NB4 (cell line): ENCODE results near the gene TFCP2L1.

Experiments
- POLR2A ChIP-seq: IDR thresholded peaks from 2 replicates; pipeline ENCODE4 v1.6.1; 2011; ENCODE audit warnings: mild to moderate bottlenecking; ENCODE audit not compliant: insufficient read length; ENCODE audit errors: extremely low read depth
- TF ChIP-seq, protein P1 (sequence below): IDR thresholded peaks from one replicate; pipeline ENCODE4 v1.5.1; 2012; ENCODE audit warnings: low read depth, low read length
- TF ChIP-seq, protein P2 (sequence below): IDR thresholded peaks from 2 replicates; pipeline ENCODE4 v1.6.1; 2011; ENCODE audit warnings: low read depth, low read length

GRCh38 chr2:121202541-121203310 lies 82.3 kb downstream of the TFCP2L1 start:
- TF ChIP-seq, protein P1, sequence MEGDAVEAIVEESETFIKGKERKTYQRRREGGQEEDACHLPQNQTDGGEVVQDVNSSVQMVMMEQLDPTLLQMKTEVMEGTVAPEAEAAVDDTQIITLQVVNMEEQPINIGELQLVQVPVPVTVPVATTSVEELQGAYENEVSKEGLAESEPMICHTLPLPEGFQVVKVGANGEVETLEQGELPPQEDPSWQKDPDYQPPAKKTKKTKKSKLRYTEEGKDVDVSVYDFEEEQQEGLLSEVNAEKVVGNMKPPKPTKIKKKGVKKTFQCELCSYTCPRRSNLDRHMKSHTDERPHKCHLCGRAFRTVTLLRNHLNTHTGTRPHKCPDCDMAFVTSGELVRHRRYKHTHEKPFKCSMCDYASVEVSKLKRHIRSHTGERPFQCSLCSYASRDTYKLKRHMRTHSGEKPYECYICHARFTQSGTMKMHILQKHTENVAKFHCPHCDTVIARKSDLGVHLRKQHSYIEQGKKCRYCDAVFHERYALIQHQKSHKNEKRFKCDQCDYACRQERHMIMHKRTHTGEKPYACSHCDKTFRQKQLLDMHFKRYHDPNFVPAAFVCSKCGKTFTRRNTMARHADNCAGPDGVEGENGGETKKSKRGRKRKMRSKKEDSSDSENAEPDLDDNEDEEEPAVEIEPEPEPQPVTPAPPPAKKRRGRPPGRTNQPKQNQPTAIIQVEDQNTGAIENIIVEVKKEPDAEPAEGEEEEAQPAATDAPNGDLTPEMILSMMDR = no peak
- TF ChIP-seq POLR2A = no peak
- TF ChIP-seq, protein P2, sequence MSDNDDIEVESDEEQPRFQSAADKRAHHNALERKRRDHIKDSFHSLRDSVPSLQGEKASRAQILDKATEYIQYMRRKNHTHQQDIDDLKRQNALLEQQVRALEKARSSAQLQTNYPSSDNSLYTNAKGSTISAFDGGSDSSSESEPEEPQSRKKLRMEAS = no peak
